ENCODE results near the gene TK1.

- no peak for TF ChIP-seq USF2 (CRISPR knock-in tag; IDR thresholded peaks at IDR 0.05)
- TF ChIP-seq NR3C1 (CRISPR knock-in tag; conservative IDR thresholded peaks at IDR 0.05; ENCODE audit: low read depth), result no peak
- no peak for TF ChIP-seq CTCF (IDR thresholded peaks at IDR 0.05)
- no peak for TF ChIP-seq PRDM15 (CRISPR knock-in tag; IDR thresholded peaks at IDR 0.05)
- no peak for TF ChIP-seq ATF2 (CRISPR knock-in tag; IDR thresholded peaks at IDR 0.05; ENCODE audit: borderline replicate concordance, low read depth)
Observed at GRCh38 chr17:78219396-78220150, 32.7 kb upstream of the TK1 start.

Measured in WTC11 (cell line).